HG03025 (cell line): ENCODE data around the gene UGT2B11.
"Not testable (repeated sequence)": the region's sequence is repeated elsewhere in the genome, so short reads cannot be mapped to it uniquely, and the experiment has no call there.

Source experiments
- ATAC-seq: cut with Tn5 transposase; IDR thresholded peaks from one replicate; pipeline ENCODE4 v1.9.1; 2021; ENCODE audit warnings: mild to moderate bottlenecking, moderate library complexity; ENCODE audit not compliant: unreplicated experiment, low FRiP score

Gene UGT2B11

DNA sequence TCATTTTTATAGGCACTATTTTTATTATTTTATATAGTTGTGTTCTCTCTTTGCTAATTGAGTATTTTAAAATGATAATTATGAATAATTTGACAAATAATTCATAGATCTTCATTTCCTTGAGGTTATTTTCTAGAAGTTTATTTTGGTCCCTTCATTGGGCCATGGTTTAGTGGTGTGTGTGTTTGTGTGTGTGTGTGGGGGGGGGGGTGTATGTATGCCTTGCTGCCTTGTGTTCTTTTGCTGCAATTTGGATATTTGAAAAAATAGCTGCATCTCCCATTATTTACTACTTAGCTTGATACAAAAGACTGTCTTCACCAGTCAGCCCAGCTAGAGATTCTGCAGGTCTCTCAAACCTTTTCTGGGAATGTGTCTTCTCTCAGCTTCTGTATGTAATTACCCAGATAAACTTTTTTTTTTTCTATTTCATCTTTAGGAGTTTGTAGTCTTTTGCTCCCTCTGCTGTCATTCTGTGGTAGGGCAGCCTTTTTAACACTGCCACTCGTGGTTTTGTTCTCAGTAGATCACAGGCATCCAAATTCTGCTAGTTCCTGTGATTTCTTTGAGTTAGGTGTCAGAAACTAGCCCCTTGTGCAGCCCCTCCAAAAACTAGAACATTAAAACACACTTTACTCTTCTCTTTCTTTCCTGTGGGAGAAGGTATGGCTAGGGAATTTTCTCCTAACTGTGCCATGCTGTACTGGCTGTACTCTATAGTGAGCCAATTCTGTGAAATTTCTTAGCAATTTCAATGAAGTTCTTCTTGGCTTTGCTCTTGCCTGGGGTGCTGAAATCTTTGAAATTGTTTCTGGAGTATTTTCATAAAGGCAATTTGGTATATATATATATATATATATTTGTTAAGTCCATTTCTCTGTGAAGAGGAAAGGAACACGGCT is 44.1 kb downstream of the UGT2B11 start:
- ATAC-seq, result not testable (repeated sequence)

- ATAC-seq, result not testable (repeated sequence)
Observed at GRCh38 chr4:69169171-69169570, 45.4 kb downstream of the UGT2B11 start.

DNA sequence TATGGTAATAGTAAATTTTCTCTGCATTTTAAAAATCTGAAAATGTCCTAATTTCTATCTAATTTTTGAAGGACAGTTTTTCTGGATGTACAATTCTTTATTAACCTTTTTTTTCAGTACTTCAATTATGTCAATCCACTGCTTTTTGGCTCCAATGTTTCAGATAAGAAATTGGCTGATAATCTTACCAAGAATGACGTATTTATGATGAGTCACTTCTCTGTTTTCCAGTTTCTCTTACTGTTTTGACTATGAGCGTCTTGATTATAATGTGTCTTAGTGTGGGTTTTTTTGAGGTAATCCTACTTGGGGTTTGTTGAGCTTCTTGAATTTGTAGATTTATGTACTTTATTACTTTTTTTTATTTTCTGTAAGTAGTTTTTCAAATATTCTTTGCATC is 47.2 kb downstream of the UGT2B11 start:
- no peak for ATAC-seq

DNA sequence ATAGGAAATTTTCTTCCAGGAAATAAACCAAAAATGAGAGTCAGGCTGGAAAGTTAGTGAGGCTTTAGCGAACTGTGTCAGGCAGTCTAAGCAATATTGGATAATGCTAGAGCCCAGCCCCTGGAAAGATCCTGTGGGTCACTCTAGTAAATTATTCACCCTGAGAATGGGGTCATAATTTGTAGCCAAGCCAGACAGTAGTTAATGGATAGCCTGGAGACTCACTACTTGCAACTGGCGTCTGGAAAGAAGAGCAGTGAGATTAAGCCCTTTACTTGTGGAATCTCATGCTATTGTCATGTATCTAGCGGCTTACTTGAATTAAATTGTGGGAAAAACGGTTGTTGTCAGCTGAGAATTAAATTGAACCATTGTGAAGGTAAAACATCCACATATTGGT is 48.2 kb downstream of the UGT2B11 start:
- ATAC-seq, result not testable (repeated sequence)

DNA sequence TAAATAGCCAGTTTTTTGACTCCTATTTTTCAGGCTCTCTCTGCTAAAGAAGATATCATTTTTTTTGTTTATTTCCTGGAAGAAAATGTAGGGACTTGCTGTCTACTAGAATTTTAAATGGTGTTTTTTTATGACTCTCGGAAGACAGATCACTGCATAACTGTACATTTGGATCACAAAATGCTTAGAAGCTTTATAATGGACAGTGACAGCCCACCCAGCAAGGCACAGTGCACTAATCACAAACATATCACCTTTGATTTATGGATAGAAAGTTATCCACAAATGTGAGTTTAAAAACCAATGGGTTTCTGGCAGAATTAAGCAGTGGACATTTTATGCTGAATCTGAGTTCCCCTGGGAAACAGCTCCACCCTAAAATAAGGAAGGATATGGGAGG is 48.8 kb downstream of the UGT2B11 start:
- ATAC-seq, result not testable (repeated sequence)

GRCh38 chr4:69156913-69157312 is 57.6 kb downstream of the UGT2B11 start:
- no peak for ATAC-seq

DNA sequence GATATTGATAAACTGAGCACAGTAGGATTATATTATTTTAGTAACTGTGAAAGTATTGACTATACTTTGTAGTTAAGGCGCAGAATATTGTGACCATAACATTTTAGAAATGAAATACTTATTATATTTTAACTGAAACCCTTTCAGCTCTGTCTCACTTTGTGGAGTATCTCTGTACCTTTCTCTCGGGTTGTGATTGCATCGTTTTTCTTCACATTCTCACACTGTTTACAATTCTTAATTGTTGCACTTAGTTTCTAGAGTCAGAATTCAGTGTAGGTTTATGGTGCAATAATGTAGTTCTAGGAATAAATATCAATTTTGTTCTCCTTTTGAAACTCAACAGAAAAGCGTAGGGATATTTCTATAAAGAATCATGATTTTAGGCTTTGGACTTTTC is 60.5 kb downstream of the UGT2B11 start:
- ATAC-seq, result no peak
